ENCODE data around the gene PRXL2A.

The PRXL2A gene

DNA sequence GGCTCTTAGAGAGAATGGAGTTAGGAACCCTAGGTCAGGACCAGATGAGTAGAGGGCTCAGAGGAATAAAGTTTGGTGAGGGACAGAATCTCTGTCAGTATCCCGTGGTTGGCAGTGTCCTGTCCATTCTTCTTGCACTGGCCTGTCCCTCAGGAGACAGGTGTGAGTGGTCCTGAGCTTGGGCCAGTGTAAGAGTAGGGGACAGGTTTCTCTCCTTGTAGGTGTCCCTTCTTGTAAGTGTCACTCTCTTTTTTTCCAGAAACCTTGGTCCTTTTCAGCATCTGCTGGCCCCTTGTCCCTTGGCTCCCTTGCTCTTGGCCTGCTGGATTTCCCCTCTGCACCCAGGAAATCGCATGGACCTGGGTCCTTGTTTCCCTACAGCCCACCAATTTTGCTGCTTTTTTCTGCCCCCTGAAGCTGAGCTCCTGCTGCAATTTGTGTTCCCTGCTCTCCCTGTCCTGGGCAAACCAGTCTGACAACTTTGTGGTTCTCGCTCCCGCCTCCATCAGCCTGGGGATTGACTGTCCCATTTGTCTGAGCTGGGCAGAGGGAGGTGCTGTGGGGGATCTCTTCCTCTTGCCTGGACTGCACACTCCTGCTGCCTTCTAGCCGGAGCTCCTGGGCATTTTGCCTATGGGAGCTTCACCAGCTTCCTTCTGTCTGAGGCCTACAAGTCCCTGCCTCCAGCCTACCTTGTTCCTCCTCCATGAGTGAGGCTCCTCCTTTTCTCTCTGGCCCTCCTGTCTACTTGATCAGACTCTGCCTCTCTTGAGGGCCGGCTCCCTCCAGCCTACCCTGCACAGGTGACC lies 52.3 kb downstream of the PRXL2A start:
- WGBS (ENCODE audit: insufficient coverage, insufficient read length): no CpG with 5 or more reads among the region's 6 CpGs
- Histone ChIP-seq H3K36me3 (ENCODE audit: control insufficient read depth, insufficient read depth, low read length) (no peaks in the 10 kb centered on the region), H3K27ac (ENCODE audit: low read length) (no peak overlapping the region), H3K4me3 (ENCODE audit: low read length) (no peak overlapping the region), H3K4me1 (ENCODE audit: control insufficient read depth, insufficient read depth, low read length) (peaks cover 32% of the 10 kb centered on the region), H3K9me3 (ENCODE audit: control insufficient read depth, insufficient read depth, low read length) (no peaks in the 10 kb centered on the region), H3K27me3 (ENCODE audit: control insufficient read depth, insufficient read depth, low read length) (no peaks in the 10 kb centered on the region)
- no peak for DNase-seq (ENCODE audit: low read depth, low spot score)

DNA sequence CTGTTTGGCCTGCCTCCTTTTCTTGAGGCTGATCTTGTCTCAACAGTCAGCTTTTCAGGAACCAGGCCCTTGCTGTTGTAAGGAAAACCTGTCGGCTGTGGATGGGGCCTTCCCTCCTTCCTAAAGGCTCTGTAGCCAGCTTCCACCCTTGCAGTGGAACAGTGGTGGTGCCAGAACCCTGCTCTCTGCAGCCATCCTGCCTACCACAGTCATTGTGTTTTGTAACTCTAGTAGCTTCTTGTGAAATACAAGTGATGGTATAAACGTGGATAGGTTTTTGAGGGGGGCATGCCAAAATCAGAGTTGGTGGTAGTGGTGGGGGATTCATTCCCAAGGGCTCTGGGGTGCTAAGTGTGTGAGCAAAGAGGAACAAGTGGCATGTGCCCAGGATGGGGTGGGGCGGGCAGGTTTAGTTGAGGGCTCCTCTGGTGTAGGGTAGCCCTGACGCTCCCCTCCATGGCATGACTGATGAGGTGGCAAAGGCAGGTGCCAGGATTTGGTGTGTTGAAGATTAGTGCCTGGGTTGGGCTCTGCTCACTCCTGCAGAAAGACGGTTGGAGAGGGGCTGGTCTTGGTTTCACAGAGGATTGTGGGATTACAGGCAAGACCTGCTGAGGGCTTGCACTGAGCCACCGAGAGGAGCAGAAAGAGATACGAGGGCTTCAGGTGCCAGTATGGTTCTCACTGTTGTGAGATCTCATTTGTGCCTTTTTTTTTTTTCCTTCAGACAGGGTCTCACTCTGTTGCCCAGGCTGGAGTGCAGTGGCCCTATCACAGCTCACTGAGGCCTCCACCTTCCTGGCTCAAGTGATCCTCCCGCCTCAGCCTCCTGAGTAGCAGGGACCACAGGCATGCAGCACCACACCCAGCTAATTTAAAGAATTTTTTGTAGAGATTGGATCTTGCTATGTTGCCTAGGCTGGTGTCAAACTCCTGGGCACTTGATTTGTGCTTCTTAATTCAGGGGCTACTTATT lies 53.1 kb downstream of the PRXL2A start:
- no peak overlapping the region for H3K4me3 ChIP-seq (ENCODE audit: low read length)
- no peaks in the 10 kb centered on the region for H3K27me3 ChIP-seq (ENCODE audit: control insufficient read depth, insufficient read depth, low read length)
- H3K27ac ChIP-seq (ENCODE audit: low read length): no peak overlapping the region
- no peaks in the 10 kb centered on the region for H3K9me3 ChIP-seq (ENCODE audit: control insufficient read depth, insufficient read depth, low read length)
- no peaks in the 10 kb centered on the region for H3K36me3 ChIP-seq (ENCODE audit: control insufficient read depth, insufficient read depth, low read length)
- no CpG with 5 or more reads among the region's 8 CpGs for WGBS (ENCODE audit: insufficient coverage, insufficient read length)
- H3K4me1 ChIP-seq (ENCODE audit: control insufficient read depth, insufficient read depth, low read length): peaks cover 29% of the 10 kb centered on the region
- DNase-seq (ENCODE audit: low read depth, low spot score): no peak

DNA sequence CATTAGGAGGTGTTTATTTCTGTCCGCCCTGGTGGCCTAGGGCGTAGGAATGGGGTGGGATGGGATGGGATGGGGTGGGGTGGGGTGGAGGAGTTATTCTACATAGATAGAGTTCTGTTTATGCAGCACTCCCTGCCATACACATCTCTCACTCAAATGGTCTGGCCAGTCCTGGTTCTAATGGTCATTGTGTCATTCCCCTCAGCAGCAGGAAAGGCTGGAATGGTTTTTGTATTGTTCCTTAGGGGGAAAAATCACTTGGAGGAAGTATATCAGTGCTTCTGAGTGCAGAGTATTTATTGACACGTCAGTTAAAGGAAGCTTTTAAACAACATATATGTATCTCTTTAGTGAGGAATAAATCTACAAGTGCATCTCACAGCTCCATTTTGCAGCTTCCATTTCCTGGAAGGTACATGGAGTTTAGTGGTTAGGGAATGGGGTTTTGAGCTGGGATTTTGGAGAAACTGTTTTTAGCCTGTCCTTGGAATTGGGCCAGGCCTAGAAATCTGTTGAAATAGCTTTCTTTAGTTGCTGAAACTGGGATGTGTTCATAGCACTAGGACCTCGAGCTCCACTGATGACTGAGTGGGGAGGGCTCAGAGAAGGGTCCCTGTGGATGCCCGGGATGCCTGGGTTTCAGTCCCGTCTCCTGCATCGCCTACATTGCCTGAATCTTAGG lies 54.1 kb downstream of the PRXL2A start:
- no CpG with 5 or more reads among the region's 7 CpGs for WGBS (ENCODE audit: insufficient coverage, insufficient read length)
- no peaks in the 10 kb centered on the region for H3K9me3 ChIP-seq (ENCODE audit: control insufficient read depth, insufficient read depth, low read length)
- DNase-seq (ENCODE audit: low read depth, low spot score): no peak
- no peak overlapping the region for H3K27ac ChIP-seq (ENCODE audit: low read length)
- no peaks in the 10 kb centered on the region for H3K36me3 ChIP-seq (ENCODE audit: control insufficient read depth, insufficient read depth, low read length)
- H3K4me1 ChIP-seq (ENCODE audit: control insufficient read depth, insufficient read depth, low read length): peaks cover 29% of the 10 kb centered on the region
- no peaks in the 10 kb centered on the region; the same call in 1 of the 2 replicates for H3K27me3 ChIP-seq (ENCODE audit: control insufficient read depth, insufficient read depth, low read length)
- H3K4me3 ChIP-seq (ENCODE audit: low read length): no peak overlapping the region

DNA sequence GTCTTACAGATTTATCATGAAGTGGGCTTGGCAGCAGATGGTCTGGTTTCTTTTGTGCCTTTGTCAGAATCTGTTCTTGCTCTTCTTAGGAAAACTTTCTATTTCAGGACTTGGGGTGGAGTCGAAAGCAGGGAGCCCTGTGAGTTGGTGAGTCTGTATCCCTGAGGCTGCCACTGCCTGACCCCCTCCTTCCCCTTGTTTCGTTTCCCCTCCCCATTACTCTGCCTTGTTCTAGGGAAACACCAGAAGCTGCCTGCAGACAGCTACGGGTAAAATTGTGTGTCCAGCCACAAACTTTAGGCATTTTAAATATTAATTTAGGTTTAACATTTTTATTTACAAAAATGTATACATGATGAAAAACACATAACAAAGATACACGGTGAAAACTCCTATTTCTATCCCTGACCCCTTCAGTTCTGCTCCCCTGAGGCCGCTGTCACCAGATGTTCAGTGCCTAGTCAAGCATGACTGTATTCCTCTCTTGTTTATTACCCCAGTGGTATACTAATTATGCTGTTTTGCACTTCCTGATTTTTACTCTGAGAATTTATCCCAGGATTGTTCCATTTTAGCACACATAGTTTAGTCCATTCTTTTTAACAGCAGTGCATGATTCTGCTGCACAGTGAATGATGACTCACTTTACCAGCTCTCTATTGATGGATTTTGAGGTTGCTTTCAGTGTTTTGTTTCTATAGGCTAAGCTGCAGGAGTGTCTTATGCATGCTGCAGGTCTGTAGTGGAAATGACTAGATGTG lies 54.8 kb downstream of the PRXL2A start:
- no CpG with 5 or more reads among the region's 5 CpGs for WGBS (ENCODE audit: insufficient coverage, insufficient read length)
- H3K4me1 ChIP-seq (ENCODE audit: control insufficient read depth, insufficient read depth, low read length): peaks cover 30% of the 10 kb centered on the region
- H3K27ac ChIP-seq (ENCODE audit: low read length): no peak overlapping the region
- no peak for DNase-seq (ENCODE audit: low read depth, low spot score)
- H3K4me3 ChIP-seq (ENCODE audit: low read length): no peak overlapping the region
- H3K36me3 ChIP-seq (ENCODE audit: control insufficient read depth, insufficient read depth, low read length): no peaks in the 10 kb centered on the region
- H3K9me3 ChIP-seq (ENCODE audit: control insufficient read depth, insufficient read depth, low read length): no peaks in the 10 kb centered on the region
- H3K27me3 ChIP-seq (ENCODE audit: control insufficient read depth, insufficient read depth, low read length): no peaks in the 10 kb centered on the region; the same call in 1 of the 2 replicates

DNA sequence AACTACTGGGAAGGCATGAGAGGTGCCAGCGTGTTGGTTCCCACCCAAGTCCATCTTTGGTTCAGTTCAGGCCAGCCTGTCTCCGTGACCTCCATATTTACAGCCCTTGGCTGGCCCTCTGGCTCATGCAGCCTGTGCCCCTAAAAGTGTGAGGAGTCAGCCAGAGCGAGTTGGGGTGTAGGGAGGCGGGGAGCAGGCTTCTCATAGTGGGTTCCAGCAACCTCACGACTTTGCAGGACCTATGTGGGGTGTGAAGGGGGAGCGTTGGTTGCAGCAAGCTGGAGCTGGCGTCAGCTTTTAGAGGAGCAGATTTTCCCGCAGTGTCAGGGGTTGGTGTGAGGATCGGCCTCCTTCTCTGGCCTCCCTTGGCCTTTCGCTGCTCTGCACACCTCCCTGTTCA lies 55.5 kb downstream of the PRXL2A start:
- H3K4me3 ChIP-seq (ENCODE audit: low read length): no peak overlapping the region

DNA sequence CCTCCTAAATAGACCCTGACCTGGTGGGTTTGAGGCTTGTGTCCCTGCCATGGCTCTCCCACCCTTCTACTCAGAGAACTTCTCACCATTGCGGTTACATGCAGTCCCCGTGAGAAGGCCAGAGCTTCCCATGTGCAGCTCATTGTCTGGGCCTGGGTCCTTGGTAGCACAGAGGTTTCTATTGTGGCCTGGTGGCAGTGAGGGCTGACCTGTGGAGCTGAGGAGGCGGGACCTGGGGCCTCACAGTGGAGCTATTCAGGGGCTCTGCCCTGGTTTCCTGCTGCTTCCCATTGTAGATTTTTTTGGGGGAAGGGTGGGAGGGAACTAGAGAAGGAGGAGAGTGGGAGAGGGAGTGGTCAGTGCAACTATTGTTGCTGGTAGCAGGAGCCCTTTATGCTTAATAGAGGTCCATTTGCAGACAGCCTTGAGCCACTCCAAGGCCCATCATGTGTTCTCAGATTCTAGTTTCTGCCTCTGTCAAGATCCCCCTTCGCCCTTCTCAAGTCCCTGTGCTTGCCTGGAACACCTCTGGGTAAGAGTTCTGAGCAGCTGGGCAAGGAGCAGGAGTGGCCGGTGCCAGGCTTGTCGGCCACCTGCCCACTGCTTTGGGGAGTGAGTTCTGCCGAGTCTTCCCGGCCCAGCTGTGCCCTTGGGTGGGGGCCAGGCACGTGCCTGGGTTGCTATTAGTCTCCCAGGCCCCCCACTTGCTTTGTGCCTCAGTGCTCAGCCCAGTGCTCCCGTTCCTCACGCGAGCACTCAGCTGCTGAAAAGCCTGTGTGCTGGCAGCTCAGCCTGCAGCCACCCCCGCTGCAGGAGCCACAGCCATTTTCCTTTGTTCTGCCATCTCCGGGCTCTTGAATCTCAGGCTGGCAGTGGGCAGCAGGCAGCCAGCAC lies 56.5 kb downstream of the PRXL2A start:
- H3K9me3 ChIP-seq (ENCODE audit: control insufficient read depth, insufficient read depth, low read length): no peaks in the 10 kb centered on the region
- peaks cover 21% of the 10 kb centered on the region for H3K4me1 ChIP-seq (ENCODE audit: control insufficient read depth, insufficient read depth, low read length)
- no peaks in the 10 kb centered on the region; the same call in 1 of the 2 replicates for H3K27me3 ChIP-seq (ENCODE audit: control insufficient read depth, insufficient read depth, low read length)
- H3K4me3 ChIP-seq (ENCODE audit: low read length): peak overlapping the region; percentile 9; the same call in 1 of the 2 replicates
- no CpG with 5 or more reads among the region's 14 CpGs for WGBS (ENCODE audit: insufficient coverage, insufficient read length)
- no peak for DNase-seq (ENCODE audit: low read depth, low spot score)
- H3K36me3 ChIP-seq (ENCODE audit: control insufficient read depth, insufficient read depth, low read length): no peaks in the 10 kb centered on the region
- H3K27ac ChIP-seq (ENCODE audit: low read length): no peak overlapping the region

More for the DNA sequence above, 55.5 kb downstream of the PRXL2A start:
- no peaks in the 10 kb centered on the region for H3K36me3 ChIP-seq (ENCODE audit: control insufficient read depth, insufficient read depth, low read length)
- H3K27ac ChIP-seq (ENCODE audit: low read length): no peak overlapping the region
- H3K4me1 ChIP-seq (ENCODE audit: control insufficient read depth, insufficient read depth, low read length): peaks cover 30% of the 10 kb centered on the region
- WGBS (ENCODE audit: insufficient coverage, insufficient read length): no CpG with 5 or more reads among the region's 10 CpGs
- no peaks in the 10 kb centered on the region; the same call in 1 of the 2 replicates for H3K27me3 ChIP-seq (ENCODE audit: control insufficient read depth, insufficient read depth, low read length)
- DNase-seq (ENCODE audit: low read depth, low spot score): no peak
- no peaks in the 10 kb centered on the region for H3K9me3 ChIP-seq (ENCODE audit: control insufficient read depth, insufficient read depth, low read length)

DNA sequence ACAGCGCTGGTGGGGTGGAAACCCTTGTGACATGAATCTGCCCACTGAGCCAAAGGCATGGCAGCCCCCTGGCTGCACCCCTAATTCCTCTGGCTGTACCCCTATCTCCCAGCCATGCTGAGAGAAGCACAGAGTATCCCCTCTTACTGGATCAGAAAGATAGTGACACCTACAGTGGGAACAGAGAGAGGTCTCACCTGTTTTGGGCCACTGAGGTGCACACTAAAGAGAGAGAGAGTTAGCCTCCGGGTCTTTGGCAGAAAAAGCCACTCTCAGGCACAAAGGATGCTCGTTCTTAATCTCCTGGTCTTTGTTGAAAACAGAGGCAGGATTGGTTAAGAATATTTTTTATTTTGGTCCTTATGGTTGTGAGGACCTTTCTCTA lies 57.1 kb downstream of the PRXL2A start:
- WGBS (ENCODE audit: insufficient coverage, insufficient read length): no CpG with 5 or more reads among the region's 3 CpGs
- no peak for DNase-seq (ENCODE audit: low read depth, low spot score)
- H3K4me3 ChIP-seq (ENCODE audit: low read length): no peak overlapping the region
- no peaks in the 10 kb centered on the region for H3K36me3 ChIP-seq (ENCODE audit: control insufficient read depth, insufficient read depth, low read length)
- no peak overlapping the region for H3K27ac ChIP-seq (ENCODE audit: low read length)
- H3K27me3 ChIP-seq (ENCODE audit: control insufficient read depth, insufficient read depth, low read length): no peaks in the 10 kb centered on the region; the same call in 1 of the 2 replicates
- H3K9me3 ChIP-seq (ENCODE audit: control insufficient read depth, insufficient read depth, low read length): no peaks in the 10 kb centered on the region
- H3K4me1 ChIP-seq (ENCODE audit: control insufficient read depth, insufficient read depth, low read length): peaks cover 20% of the 10 kb centered on the region

DNA sequence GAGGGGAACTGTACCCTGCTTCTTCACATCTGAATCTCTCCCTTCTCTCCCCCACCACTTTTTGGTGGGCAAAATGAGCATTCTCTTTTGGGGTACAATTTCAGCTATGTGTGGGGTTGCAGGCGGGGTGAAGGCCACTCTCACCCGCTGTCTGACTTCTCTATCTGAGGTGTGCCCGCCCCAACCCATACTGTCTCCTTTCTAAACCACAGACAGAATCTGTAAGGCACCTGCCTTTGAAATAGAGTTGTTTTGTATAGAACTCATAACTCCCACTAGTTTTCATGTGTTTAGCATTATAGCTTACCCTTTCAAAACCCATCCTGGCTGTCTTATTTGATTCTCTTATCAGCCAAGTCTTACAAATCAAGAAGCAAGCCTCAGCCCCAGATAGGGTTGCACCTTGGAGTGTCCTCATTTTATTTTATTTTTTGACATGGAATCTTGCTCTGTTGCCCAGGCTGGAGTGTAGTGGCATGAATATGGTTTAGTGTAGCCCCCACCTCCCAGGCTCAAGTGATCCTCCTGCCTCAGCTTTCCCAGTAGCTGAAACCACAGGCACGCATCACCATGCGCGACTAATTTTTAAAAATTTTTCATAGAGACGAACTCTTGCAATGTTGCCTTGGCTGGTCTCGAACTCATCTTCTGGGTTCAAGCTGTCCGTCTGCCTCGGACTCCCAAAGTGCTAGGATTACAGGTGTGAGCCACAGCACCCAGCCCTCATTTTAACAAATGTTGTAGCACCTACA lies 57.7 kb downstream of the PRXL2A start:
- Histone ChIP-seq H3K36me3 (ENCODE audit: control insufficient read depth, insufficient read depth, low read length) (no peaks in the 10 kb centered on the region), H3K27me3 (ENCODE audit: control insufficient read depth, insufficient read depth, low read length) (no peaks in the 10 kb centered on the region; the same call in 1 of the 2 replicates), H3K27ac (ENCODE audit: low read length) (no peak overlapping the region), H3K9me3 (ENCODE audit: control insufficient read depth, insufficient read depth, low read length) (no peaks in the 10 kb centered on the region), H3K4me1 (ENCODE audit: control insufficient read depth, insufficient read depth, low read length) (peaks cover 18% of the 10 kb centered on the region), H3K4me3 (ENCODE audit: low read length) (no peak overlapping the region)
- no CpG with 5 or more reads among the region's 10 CpGs for WGBS (ENCODE audit: insufficient coverage, insufficient read length)
- no peak for DNase-seq (ENCODE audit: low read depth, low spot score)
